NCI-H1930 (cell line): Measurements from ENCODE around the gene PAOX.
A peak's percentile ranks its signal among the peaks of the same experiment; 100 is the strongest.

ENCODE experiments used
- DNase-seq, 2 experiments: peaks; one replicate each; lab custom pipeline; 2025; lab: John Stamatoyannopoulos, UW

PAOX gene

GRCh38 chr10:133379152-133379800 lies at the start of gene PAOX:
PAOX (plus strand) TSS chr10:133379262; CDS start chr10:133379317, 55 bp downstream.
- DNase-seq: peak in 1 of 2 experiments; percentile 27

- DNase-seq: peak; percentile 22 to 72
Measured at GRCh38 chr10:133329491-133330202, 49.4 kb upstream of the PAOX start.

- DNase-seq: no peak
Measured at GRCh38 chr10:133332936-133333699, 45.9 kb upstream of the PAOX start.

GRCh38 chr10:133334503-133335245 lies 44.4 kb upstream of the PAOX start:
- DNase-seq: no peak

DNA sequence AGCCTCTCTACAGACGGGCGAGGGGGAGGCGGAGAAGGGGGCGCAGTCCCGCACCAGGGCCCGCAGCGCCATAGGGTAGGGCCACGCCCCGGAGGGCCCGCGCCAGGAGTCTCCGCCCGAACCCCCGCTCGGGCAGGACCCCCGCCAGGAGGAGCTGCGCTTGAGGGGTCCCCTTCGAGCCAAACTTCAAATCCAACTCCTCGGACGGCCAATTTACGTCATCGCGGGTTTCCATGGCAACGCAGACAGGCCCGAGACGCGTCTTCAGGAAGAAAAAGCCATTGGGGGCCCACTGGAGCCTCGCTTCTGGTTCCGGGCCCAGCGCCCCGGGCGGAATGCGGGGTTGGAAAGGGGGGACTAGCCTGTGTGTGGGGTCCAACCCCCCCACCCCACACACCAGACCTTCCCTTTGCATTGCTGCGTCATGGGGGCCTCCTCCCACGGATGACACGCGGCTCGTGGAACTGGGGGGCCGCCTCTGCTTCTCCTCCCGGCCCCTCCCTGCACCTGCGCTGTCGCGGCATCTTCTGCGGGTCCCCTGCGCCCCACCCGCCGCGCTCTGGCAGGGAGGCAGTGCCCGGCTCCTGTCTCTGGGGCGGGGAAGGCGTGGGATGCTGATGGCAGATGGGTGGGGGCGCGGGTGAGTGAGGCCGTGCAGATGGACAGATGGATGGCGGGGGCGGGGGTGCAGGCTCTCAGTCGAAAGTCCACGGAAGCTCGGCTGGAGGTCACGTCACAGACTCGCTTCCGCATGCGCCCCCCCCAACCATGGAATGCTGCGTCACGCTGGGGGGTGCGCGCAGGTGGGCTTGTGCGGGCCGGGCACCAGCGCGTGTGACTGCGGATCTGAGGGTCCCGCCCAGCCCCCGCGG lies 43.6 kb upstream of the PAOX start:
- DNase-seq: no peak

GRCh38 chr10:133336118-133336576 lies 42.9 kb upstream of the PAOX start:
- no peak for DNase-seq

- DNase-seq: peak; percentile 45 to 48
Measured at GRCh38 chr10:133336577-133337369, 42.3 kb upstream of the PAOX start, which contains the start of gene CALY. CALY (minus strand) TSS chr10:133336896; CDS start chr10:133328989, 7,907 bp downstream.

DNA sequence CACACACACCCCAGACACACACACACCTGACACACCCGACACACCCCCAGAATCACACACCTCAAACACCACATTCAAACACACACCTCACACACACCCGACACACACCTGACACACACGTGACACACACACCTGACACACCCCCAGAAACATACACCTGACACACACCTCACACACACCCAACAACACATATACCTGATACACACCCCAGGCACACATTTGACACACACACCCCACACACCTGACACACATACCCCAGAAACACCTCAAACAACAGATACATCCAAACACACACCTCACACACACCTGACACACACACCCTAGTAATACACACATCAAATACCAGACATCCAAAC lies 41.7 kb upstream of the PAOX start:
- DNase-seq: no peak

DNA sequence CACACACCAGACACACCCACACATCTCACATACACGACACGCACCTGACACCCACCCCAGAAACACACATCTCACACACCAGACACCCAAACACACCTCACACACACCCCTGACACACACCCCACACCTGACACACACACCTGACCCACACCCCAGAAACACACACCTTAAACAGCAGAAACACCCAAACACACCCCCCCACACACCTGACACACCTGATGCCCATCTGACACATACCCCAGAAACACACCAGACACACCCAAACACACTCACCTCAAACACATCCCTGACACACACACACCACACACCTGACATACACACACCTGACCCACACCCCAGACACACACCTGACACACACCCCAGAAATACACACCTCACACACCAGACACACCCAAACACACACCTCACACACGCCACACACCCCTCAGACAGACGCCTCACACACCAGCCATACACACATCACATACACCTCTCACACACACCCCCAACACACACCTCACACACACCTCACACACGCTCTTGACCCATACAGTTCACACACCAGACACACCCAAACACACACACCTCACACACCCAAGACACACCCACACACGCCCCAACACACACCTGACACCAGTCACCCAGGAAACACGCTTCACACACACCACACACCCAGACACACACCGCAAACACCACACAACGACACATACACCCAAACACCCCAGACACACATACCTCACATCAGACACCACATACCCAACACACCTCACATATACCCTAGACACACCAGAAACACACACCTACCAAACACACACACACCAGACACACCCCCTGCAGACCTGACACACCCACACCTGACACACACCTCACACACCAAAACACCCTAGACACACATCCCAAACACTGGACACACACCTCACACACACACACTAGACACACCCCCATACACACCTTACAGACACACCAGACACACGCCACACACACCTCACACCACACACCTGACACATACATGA lies 40.7 kb upstream of the PAOX start:
- DNase-seq: no peak

GRCh38 chr10:133339708-133340380 lies 39.2 kb upstream of the PAOX start:
- no peak for DNase-seq

GRCh38 chr10:133341983-133342382 lies 37.1 kb upstream of the PAOX start:
- no peak for DNase-seq

DNA sequence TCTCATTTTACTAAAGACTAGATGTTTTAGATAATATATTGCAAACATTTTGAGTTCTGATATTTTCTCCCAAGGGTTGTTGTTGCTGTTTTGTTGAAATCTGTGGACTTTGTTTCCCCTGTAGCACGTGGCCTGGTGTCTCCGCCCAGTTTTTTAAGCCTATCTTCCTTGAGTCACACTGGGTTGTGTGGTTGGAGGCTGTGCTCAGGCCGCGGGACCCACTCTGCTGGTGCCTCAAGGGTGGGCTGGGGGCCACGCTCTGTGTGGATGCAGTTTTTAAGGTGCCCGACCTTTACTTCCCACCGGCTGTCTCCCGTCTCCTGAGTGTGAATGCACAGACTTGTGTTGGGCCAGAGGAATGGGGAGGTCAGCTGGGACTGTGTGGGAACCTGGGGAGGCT lies 36.1 kb upstream of the PAOX start:
- DNase-seq: no peak

DNA sequence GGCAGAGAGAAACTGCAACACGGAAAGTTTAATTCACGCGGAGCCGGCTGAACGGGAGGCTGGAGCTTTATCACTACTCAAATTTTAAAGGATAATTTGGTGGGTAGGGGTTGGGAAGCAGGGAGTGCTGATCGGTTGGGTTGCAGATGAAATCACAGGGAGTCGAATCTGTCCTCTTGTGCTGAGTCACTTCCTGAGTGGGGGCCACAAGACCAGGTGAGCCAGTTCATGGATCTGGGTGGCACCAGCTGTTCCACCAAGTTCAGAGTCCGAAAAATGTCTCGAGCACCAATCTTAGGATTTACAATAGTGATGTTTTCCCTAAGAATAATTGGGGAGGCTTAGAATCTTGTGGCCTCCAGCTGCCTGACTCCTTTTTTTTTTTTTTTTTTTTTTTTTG lies 35.5 kb upstream of the PAOX start:
- DNase-seq: no peak

GRCh38 chr10:133344236-133344635 lies 34.8 kb upstream of the PAOX start:
- DNase-seq: no peak

GRCh38 chr10:133346413-133346812 lies 32.6 kb upstream of the PAOX start:
- DNase-seq: no peak

GRCh38 chr10:133347710-133348517 lies 31.1 kb upstream of the PAOX start:
- no peak for DNase-seq

DNA sequence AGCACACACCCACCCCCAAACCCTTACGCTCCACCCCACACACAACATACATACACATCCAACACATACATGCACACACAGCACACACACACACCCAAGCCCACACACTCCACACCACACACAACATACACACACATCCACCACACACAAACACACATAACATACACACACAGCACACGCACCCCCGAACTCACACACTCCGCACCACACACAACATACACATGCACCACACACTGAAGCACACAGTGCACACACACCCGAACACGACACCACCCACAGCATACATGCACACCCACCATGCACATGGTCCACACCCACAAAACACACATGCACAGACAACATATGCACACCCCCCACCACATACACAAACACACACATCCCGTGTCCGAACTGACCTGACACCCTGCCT lies 29.9 kb upstream of the PAOX start:
- DNase-seq: no peak
